Left ventricle myocardium inferior (tissue), 1 donor: ENCODE data around the gene NACC2. TPM values are rescaled to one million over a fixed set of nuclear protein-coding genes. Genes with fewer than 3 reads are reported as not detected.

Experiments
- DNase-seq: peaks from one replicate; pipeline ENCODE4 v3.0.0-alpha.2; 2020
- H3K27ac ChIP-seq: fragments of 200-600 bp; replicated peaks from 2 replicates; pipeline ENCODE4 v1.8.0; 2021
- H3K27me3 ChIP-seq: fragments of 200-600 bp; 2 replicates; pipeline ENCODE4 v1.8.0; 2021; ENCODE audit warnings: low read depth
- H3K36me3 ChIP-seq: fragments of 200-600 bp; 2 replicates; pipeline ENCODE4 v1.8.0; 2021
- H3K4me1 ChIP-seq: fragments of 200-600 bp; 2 replicates; pipeline ENCODE4 v1.8.0; 2021
- H3K4me3 ChIP-seq: fragments of 200-600 bp; 2 replicates; pipeline ENCODE4 v1.8.0; 2021; ENCODE audit warnings: mild to moderate bottlenecking, moderate library complexity
- H3K9me3 ChIP-seq: fragments of 200-600 bp; replicated peaks from 2 replicates; pipeline ENCODE4 v1.8.0; 2021
- CTCF ChIP-seq: fragments of 200-600 bp; IDR thresholded peaks from 2 replicates; pipeline ENCODE4 v1.8.0; 2021; ENCODE audit warnings: antibody characterized with exemption, mild to moderate bottlenecking, borderline replicate concordance
- intact Hi-C: fragments of 100-400 bp; cut with micrococcal nuclease; formaldehyde crosslinking; loops from one replicate; pipeline ENCODE4 v1.11.0; 2022
- total RNA-seq: library from RNA; stranded (reverse); fragmentation: NEBNext Ultra II Directional; extraction: Animal tissue kit (Norgen Biotek cat#: 25700); gene quantifications from one replicate; pipeline ENCODE4 v1.2.1, GENCODE V29; 2021
- donor health status: DM: no; HTN: yes; CAD: no; lungs with severe emphysema.

The NACC2 gene
- total RNA-seq, 1 donor from 2014 or later, result 29.5 TPM

DNA sequence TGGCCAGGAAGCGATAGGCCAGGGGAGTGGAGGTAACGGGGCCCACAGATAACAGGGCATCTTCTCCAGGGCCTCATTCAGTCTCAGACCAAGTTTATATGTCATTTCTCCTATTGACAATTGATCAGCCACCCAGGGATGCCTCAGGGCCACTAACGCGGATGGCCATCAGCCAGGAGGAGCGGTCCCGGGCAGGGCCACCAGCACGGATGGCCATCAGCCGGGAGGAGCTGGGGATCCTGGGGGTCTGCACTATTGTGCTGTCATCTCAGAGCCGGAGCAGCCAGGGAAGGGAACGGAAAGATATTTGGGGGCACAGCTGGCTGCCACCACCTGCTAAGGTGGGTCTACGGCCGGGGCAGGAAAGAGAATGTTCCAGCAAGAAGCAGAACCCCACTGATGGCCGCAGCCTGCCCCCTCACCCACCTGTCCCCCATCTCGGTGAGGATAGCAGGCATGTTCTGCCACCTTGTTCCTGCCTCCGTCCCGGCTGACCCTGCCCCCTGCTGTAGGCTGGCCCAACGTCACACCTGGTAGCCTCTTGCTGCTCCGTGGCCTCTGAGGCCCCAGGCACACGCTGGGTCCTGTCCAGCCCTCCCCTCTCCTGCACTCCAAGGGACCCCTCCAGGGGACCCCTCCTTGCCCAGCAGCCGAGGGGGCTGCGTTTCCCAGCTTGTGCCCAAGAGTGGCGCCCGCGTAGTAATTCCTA, 112.4 kb downstream of the NACC2 start:
- Histone ChIP-seq H3K4me1 (peaks cover 23% of the 10 kb centered on the region), H3K36me3 (no peaks in the 10 kb centered on the region), H3K27ac (no peak overlapping the region), H3K4me3 (no peak overlapping the region), H3K9me3 (no peaks in the 10 kb centered on the region), H3K27me3 (peaks cover 25% of the 10 kb centered on the region)
- no peak for TF ChIP-seq CTCF
- intact Hi-C loops, result no loop called here
- DNase-seq, result no peak

DNA sequence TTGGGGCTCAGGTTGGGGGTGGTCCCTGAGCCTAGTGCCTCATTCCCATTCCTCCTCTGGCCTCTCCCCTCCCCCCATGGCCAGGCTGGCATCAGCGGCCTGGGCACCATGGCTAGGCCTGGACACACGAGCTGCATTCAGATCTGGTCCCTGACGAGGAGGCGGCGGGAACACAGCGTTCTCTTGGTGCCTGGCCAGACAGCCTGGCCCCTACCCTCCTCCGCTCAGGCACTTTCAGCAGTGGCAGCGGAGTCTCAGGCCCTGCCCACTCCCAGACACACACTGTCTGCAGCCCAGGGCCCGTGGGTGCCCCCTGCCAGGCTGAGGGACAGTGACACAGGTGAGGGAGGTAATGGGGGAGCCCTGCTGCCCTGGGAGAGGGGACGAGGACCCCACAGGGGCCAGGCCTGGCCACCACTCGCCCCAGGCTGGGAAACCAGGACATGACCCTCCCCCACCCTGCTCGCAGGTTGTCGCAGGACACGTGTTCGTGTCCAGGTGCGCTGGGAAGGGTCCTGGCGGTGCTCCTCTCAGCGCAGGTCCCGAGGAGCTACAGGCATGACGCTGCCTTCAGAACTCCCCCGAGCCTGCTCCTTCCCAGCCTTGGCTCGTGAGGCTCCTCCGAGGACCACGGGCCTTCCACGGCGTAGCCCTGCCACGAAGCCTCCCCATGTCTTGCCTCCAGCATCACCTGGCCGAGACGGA, 114.0 kb downstream of the NACC2 start:
- intact Hi-C loops, result no loop called here
- Histone ChIP-seq H3K27me3 (peaks cover 25% of the 10 kb centered on the region), H3K27ac (peak overlapping the region; percentile 52), H3K36me3 (no peaks in the 10 kb centered on the region), H3K4me3 (no peak overlapping the region), H3K4me1 (peaks cover 23% of the 10 kb centered on the region), H3K9me3 (no peaks in the 10 kb centered on the region)
- TF ChIP-seq CTCF, result no peak
- DNase-seq, result peak; percentile 43

GRCh38 chr9:135979547-135980166, 115.4 kb downstream of the NACC2 start:
- no peak for DNase-seq
- Histone ChIP-seq H3K9me3 (no peaks in the 10 kb centered on the region), H3K4me1 (peaks cover 23% of the 10 kb centered on the region), H3K4me3 (no peak overlapping the region), H3K36me3 (no peaks in the 10 kb centered on the region), H3K27ac (no peak overlapping the region), H3K27me3 (peaks cover 17% of the 10 kb centered on the region)
- TF ChIP-seq CTCF, result no peak
- intact Hi-C loops, result no loop called here

- H3K9me3 ChIP-seq, result no peaks in the 10 kb centered on the region
- no peak for TF ChIP-seq CTCF
- H3K27me3 ChIP-seq, result peaks cover 11% of the 10 kb centered on the region
- no peak overlapping the region for H3K27ac ChIP-seq
- H3K4me1 ChIP-seq, result peaks cover 23% of the 10 kb centered on the region
- H3K36me3 ChIP-seq, result no peaks in the 10 kb centered on the region
- intact Hi-C loops, result no loop called here
- no peak overlapping the region for H3K4me3 ChIP-seq
- DNase-seq, result no peak
These were observed 116.2 kb downstream of the NACC2 start for GRCh38 chr9:135978642-135979546.

GRCh38 chr9:135976944-135977343, 118.1 kb downstream of the NACC2 start:
- H3K9me3 ChIP-seq, result no peaks in the 10 kb centered on the region
- no peak overlapping the region for H3K27ac ChIP-seq
- DNase-seq, result no peak
- intact Hi-C loops, result no loop called here
- H3K4me1 ChIP-seq, result peaks cover 32% of the 10 kb centered on the region
- no peak overlapping the region for H3K4me3 ChIP-seq
- H3K27me3 ChIP-seq, result peaks cover 9% of the 10 kb centered on the region
- TF ChIP-seq CTCF, result no peak
- no peaks in the 10 kb centered on the region for H3K36me3 ChIP-seq
